Esophagus muscularis mucosa (tissue), 4 donors: ENCODE results near the gene PLPP1.

Experiments
- CTCF ChIP-seq, 3 experiments: fragments of 200-600 bp in 2 of 3; fragments of 450-650 bp in 1 of 3; sonication (generic) in 2 of 3; IDR thresholded peaks; one replicate each; pipeline ENCODE4 v1.5.1; 2017 to 2019; ENCODE audit warnings: antibody characterized with exemption in 3 of 3, mild to moderate bottlenecking in 2 of 3, moderate library complexity in 1 of 3
- EP300 ChIP-seq: sonication (generic); formaldehyde crosslinking; IDR thresholded peaks from one replicate; pipeline ENCODE4 v1.6.1; 2017; ENCODE audit warnings: antibody characterized with exemption
- POLR2A ChIP-seq: fragments of 450-650 bp; IDR thresholded peaks from one replicate; pipeline ENCODE4 v1.6.1; 2017; ENCODE audit warnings: antibody characterized with exemption, moderate library complexity, mild to moderate bottlenecking, low read depth

GRCh38 chr5:55502759-55503158, 32.0 kb downstream of the PLPP1 start:
- TF ChIP-seq CTCF (IDR thresholded peaks at IDR 0.05) (no peak), POLR2A (no peak), EP300 (no peak)
